AG09319 (cell line): ENCODE results near the gene WDR27.
A peak's percentile ranks its signal among the peaks of the same experiment; 100 is the strongest.
"Not testable (repeated sequence)": the region's sequence is repeated elsewhere in the genome, so short reads cannot be mapped to it uniquely, and the experiment has no call there.

Experiments
- DNase-seq: peaks from one replicate; pipeline ENCODE4 v3.0.0-alpha.2; 2010; ENCODE audit warnings: low read depth; ENCODE audit errors: extremely low read depth
- CTCF ChIP-seq: IDR thresholded peaks from 2 replicates; pipeline ENCODE4 v1.5.1; 2011; ENCODE audit warnings: low read depth, mild to moderate bottlenecking, inconsistent platforms, low read length, moderate library complexity

WDR27 gene

GRCh38 chr6:169529931-169530751 lies 171.7 kb downstream of the WDR27 start:
- peak; percentile 67 for DNase-seq
- TF ChIP-seq CTCF, result no peak

GRCh38 chr6:169528755-169529154 lies 173.1 kb downstream of the WDR27 start:
- no peak for TF ChIP-seq CTCF
- no peak for DNase-seq

GRCh38 chr6:169527306-169527705 lies 174.5 kb downstream of the WDR27 start:
- no peak for DNase-seq

GRCh38 chr6:169521825-169522224 lies 180.0 kb downstream of the WDR27 start:
- TF ChIP-seq CTCF, result no peak

More at GRCh38 chr6:169527306-169527705, 174.5 kb downstream of the WDR27 start:
- no peak for TF ChIP-seq CTCF

GRCh38 chr6:169520104-169520503 lies 181.7 kb downstream of the WDR27 start:
- peak; percentile 31 for DNase-seq

More at GRCh38 chr6:169521825-169522224, 180.0 kb downstream of the WDR27 start:
- no peak for DNase-seq

GRCh38 chr6:169518451-169518850 lies 183.4 kb downstream of the WDR27 start:
- DNase-seq, result no peak
- TF ChIP-seq CTCF, result no peak

More at GRCh38 chr6:169520104-169520503, 181.7 kb downstream of the WDR27 start:
- TF ChIP-seq CTCF, result peak; percentile 70

- no peak for TF ChIP-seq CTCF
- DNase-seq, result no peak
Observed at GRCh38 chr6:169513478-169514193, 188.2 kb downstream of the WDR27 start.

GRCh38 chr6:169511785-169512184 lies 190.0 kb downstream of the WDR27 start:
- not testable (repeated sequence) for DNase-seq
